ENCODE measurements around the gene EPB41L2. TPM values are rescaled to one million over a fixed set of nuclear protein-coding genes. Genes with fewer than 3 reads are reported as not detected.
"Not testable (repeated sequence)": the region's sequence is repeated elsewhere in the genome, so short reads cannot be mapped to it uniquely, and the experiment has no call there.

EPB41L2 gene
- total and polyA plus RNA-seq, 2 donors from 2014 or later: 19.6 to 111 TPM

DNA sequence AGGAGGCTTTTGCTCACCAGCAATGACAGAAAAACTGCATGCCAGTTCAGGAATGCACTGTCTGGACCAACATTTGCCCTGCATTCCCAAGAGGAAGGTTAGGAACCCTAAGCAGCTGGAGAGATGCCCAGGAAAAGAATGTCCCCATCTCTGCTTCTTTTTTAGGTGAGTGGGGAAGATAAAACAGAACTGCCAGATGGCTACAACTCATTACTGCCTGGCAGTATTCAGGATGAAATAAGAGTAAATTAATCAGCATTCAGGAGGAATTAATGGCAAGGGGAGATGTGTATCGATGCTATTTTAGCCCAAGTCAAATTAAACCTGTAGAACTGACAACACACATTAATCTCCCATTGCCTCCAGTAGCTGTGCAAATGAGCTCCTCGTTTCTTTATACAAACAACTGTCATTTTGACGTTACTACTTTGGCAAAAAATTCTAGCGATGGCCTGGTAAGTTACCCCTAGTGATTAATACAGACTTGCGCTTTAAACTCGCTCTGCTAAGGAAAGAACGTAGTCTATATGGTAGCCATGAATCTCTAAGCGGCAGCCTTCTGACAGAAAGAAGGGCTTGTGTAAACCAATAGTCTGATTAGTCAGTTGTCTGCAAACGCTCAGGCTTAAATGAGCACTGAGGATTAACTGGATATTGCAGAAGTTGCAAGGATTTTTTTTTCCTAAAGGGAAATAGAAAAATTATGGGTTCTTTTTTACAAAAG is 252.6 kb downstream of the EPB41L2 start:
- Histone ChIP-seq H3K27me3 (ENCODE audit: control insufficient read depth, insufficient read depth, low read length) (no peaks in the 10 kb centered on the region), H3K27ac (ENCODE audit: low read depth in 2 of 2, low read length in 2 of 2) (no peak overlapping the region), H3K9ac (ENCODE audit: low read length in 3 of 3) (no peak overlapping the region), H3K9me3 (ENCODE audit: control insufficient read depth in 2 of 3, insufficient read depth in 1 of 3, low read length in 3 of 3) (no peaks in the 10 kb centered on the region), H3K36me3 (ENCODE audit: control insufficient read depth in 2 of 3, insufficient read depth in 3 of 3, low read length in 3 of 3) (no peaks in the 10 kb centered on the region), H3K4me3 (ENCODE audit: low read length in 3 of 3) (no peak overlapping the region), H3K4me1 (ENCODE audit: control insufficient read depth in 2 of 3, insufficient read depth in 2 of 3, low read depth in 1 of 3, low read length in 3 of 3) (no peaks in the 10 kb centered on the region)
- DNase-seq (no peak), FAIRE-seq (no peak)
- intact Hi-C loops (cut with DNase I): no loop called here
- TF ChIP-seq, protein P1, sequence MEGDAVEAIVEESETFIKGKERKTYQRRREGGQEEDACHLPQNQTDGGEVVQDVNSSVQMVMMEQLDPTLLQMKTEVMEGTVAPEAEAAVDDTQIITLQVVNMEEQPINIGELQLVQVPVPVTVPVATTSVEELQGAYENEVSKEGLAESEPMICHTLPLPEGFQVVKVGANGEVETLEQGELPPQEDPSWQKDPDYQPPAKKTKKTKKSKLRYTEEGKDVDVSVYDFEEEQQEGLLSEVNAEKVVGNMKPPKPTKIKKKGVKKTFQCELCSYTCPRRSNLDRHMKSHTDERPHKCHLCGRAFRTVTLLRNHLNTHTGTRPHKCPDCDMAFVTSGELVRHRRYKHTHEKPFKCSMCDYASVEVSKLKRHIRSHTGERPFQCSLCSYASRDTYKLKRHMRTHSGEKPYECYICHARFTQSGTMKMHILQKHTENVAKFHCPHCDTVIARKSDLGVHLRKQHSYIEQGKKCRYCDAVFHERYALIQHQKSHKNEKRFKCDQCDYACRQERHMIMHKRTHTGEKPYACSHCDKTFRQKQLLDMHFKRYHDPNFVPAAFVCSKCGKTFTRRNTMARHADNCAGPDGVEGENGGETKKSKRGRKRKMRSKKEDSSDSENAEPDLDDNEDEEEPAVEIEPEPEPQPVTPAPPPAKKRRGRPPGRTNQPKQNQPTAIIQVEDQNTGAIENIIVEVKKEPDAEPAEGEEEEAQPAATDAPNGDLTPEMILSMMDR (IDR thresholded peaks at IDR 0.05; ENCODE audit: borderline replicate concordance, extremely low read depth, insufficient read depth): no peak

DNA sequence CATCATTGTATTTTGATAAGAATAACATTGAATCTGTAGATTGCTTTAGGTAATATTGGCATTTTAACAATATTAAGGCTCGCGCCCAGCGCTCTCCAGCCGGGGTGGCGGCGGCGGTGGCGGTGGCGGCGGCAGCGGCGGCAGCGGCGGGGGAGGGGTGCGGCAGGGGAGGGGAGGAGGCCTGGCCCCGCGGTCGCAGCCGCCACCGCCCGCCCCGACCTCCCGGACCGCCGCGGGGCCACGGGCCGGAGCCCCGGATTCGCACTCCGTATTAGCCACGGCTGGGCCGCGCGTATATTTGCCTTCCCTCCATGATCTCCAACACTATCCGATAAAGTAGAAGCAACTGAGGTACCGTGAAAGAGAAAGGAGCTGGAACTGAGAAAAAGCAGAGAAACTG is 261.7 kb downstream of the EPB41L2 start:
- H3K27me3 ChIP-seq (ENCODE audit: control insufficient read depth, insufficient read depth, low read length); DNase-seq; H3K4me3 ChIP-seq (ENCODE audit: low read length in 3 of 3); H3K9ac ChIP-seq (ENCODE audit: low read length in 3 of 3); FAIRE-seq; H3K9me3 ChIP-seq (ENCODE audit: control insufficient read depth in 2 of 3, insufficient read depth in 1 of 3, low read length in 3 of 3); intact Hi-C loops (cut with DNase I); H3K27ac ChIP-seq (ENCODE audit: low read depth in 2 of 2, low read length in 2 of 2); H3K36me3 ChIP-seq (ENCODE audit: control insufficient read depth in 2 of 3, insufficient read depth in 3 of 3, low read length in 3 of 3); H3K4me1 ChIP-seq (ENCODE audit: control insufficient read depth in 2 of 3, insufficient read depth in 2 of 3, low read depth in 1 of 3, low read length in 3 of 3): not testable (repeated sequence)

DNA sequence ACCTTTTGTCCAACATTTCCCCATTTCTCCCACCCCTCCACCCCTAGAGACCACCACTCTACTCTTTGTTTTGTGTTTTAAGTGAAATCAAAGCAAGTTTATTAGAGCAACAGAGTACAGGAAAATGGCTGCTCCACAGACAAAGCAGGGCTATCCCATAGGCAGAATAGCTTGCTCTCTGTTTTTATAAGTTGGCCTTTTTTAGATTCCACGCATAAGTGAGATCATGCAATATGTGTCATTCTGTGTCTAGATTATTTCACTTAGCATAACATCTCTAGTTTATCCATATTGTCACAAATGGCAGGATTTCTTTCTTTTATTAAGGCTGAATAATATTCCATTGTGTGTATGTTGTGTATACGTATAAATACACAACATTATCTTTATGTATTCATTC is 266.0 kb downstream of the EPB41L2 start:
- Histone ChIP-seq H3K9me3 (ENCODE audit: control insufficient read depth in 2 of 3, insufficient read depth in 1 of 3, low read length in 3 of 3) (peaks cover 0 to 4% (median 0%) of the 10 kb centered on the region in 3 donors), H3K9ac (ENCODE audit: low read length in 3 of 3) (no peak overlapping the region), H3K36me3 (ENCODE audit: control insufficient read depth in 2 of 3, insufficient read depth in 3 of 3, low read length in 3 of 3) (no peaks in the 10 kb centered on the region), H3K27ac (ENCODE audit: low read depth in 2 of 2, low read length in 2 of 2) (no peak overlapping the region), H3K27me3 (ENCODE audit: control insufficient read depth, insufficient read depth, low read length) (no peaks in the 10 kb centered on the region), H3K4me1 (ENCODE audit: control insufficient read depth in 2 of 3, insufficient read depth in 2 of 3, low read depth in 1 of 3, low read length in 3 of 3) (no peaks in the 10 kb centered on the region), H3K4me3 (ENCODE audit: low read length in 3 of 3) (no peak overlapping the region)
- TF ChIP-seq, protein P1 (IDR thresholded peaks at IDR 0.05; ENCODE audit: borderline replicate concordance, extremely low read depth, insufficient read depth): no peak
- no peak for FAIRE-seq
- no peak for DNase-seq
- intact Hi-C loops (cut with DNase I): no loop called here

DNA sequence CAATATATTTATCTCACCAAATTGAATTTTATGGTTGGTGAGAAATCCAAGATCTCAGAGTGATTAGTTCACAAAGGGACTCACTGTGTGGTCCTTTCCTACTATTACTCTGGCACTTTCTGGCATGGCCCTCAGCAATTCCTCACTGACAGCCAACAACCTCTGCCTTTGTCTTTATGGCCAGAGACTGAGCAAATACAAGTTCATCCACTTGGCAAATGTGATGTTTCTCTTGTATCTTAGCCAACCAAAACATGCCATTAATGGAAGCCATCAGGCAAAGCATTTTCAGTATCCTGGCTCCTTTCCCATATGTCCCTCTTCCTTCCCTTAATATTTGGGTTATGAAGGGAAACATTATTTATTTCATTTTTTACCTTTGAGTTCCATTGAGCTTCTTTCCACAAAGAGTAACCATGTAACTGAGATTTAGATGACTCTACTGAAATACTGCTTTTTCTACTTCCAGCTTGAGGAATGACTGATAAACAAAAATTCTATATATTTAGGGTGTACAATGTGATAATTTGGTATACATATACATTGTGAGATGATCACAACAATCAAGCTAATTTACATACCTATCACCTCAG is 266.6 kb downstream of the EPB41L2 start:
- DNase-seq (peak in 2 of 5 donors; percentile 17 to 55), FAIRE-seq (no peak)
- H3K9ac ChIP-seq (ENCODE audit: low read length in 3 of 3): no peak overlapping the region
- H3K4me1 ChIP-seq (ENCODE audit: control insufficient read depth in 2 of 3, insufficient read depth in 2 of 3, low read depth in 1 of 3, low read length in 3 of 3): no peaks in the 10 kb centered on the region
- no peaks in the 10 kb centered on the region for H3K27me3 ChIP-seq (ENCODE audit: control insufficient read depth, insufficient read depth, low read length)
- no peak overlapping the region for H3K27ac ChIP-seq (ENCODE audit: low read depth in 2 of 2, low read length in 2 of 2)
- peaks cover 0 to 4% (median 0%) of the 10 kb centered on the region in 3 donors for H3K9me3 ChIP-seq (ENCODE audit: control insufficient read depth in 2 of 3, insufficient read depth in 1 of 3, low read length in 3 of 3)
- TF ChIP-seq, protein P1 (IDR thresholded peaks at IDR 0.05; ENCODE audit: borderline replicate concordance, extremely low read depth, insufficient read depth): no peak
- intact Hi-C loops (cut with DNase I): no loop called here
- H3K4me3 ChIP-seq (ENCODE audit: low read length in 3 of 3): no peak overlapping the region
- no peaks in the 10 kb centered on the region for H3K36me3 ChIP-seq (ENCODE audit: control insufficient read depth in 2 of 3, insufficient read depth in 3 of 3, low read length in 3 of 3)

All from kidney (tissue), 14 donors.